ENCODE measurements around the gene MRPL9.
"Not testable (repeated sequence)": the region's sequence is repeated elsewhere in the genome, so short reads cannot be mapped to it uniquely, and the experiment has no call there.

The MRPL9 gene

GRCh38 chr1:151782741-151783140 is 19.4 kb upstream of the MRPL9 start:
- no peak for DNase-seq

GRCh38 chr1:151782026-151782425 is 18.7 kb upstream of the MRPL9 start:
- not testable (repeated sequence) for DNase-seq

- DNase-seq, result not testable (repeated sequence)
Measured at GRCh38 chr1:151780736-151781135, 17.4 kb upstream of the MRPL9 start.

- no peak for DNase-seq
Measured at GRCh38 chr1:151779852-151780251, 16.6 kb upstream of the MRPL9 start.

GRCh38 chr1:151777317-151777716 is 14.0 kb upstream of the MRPL9 start:
- DNase-seq, result no peak

- DNase-seq, result no peak
Measured at GRCh38 chr1:151776665-151777062, 13.4 kb upstream of the MRPL9 start.

- no peak for DNase-seq
Measured at GRCh38 chr1:151775894-151776664, 12.8 kb upstream of the MRPL9 start.

- DNase-seq, result no peak
Measured at GRCh38 chr1:151774256-151774922, 11.1 kb upstream of the MRPL9 start.

- no peak for DNase-seq
Measured at GRCh38 chr1:151773702-151774101, 10.4 kb upstream of the MRPL9 start.

GRCh38 chr1:151769270-151769669 is 6.0 kb upstream of the MRPL9 start:
- not testable (repeated sequence) for DNase-seq

- not testable (repeated sequence) for DNase-seq
Measured at GRCh38 chr1:151768351-151769066, 5.2 kb upstream of the MRPL9 start.

- DNase-seq, result no peak
Measured at GRCh38 chr1:151763990-151764389, 694 bp upstream of the MRPL9 start.

- DNase-seq, result no peak
Measured at GRCh38 chr1:151760597-151761385, 2.5 kb downstream of the MRPL9 start.

- DNase-seq, result no peak
Measured at GRCh38 chr1:151759241-151759640, 4.1 kb downstream of the MRPL9 start.

GRCh38 chr1:151756291-151756690 is 7.0 kb downstream of the MRPL9 start:
- no peak for DNase-seq

- no peak for DNase-seq
Measured at GRCh38 chr1:151741516-151741915, 21.8 kb downstream of the MRPL9 start.

GRCh38 chr1:151739590-151740355 is 23.5 kb downstream of the MRPL9 start:
- DNase-seq, result no peak

- no peak for DNase-seq
Measured at GRCh38 chr1:151737479-151737878, 25.8 kb downstream of the MRPL9 start.

GRCh38 chr1:151737026-151737425 is 26.3 kb downstream of the MRPL9 start:
- no peak for DNase-seq

- not testable (repeated sequence) for DNase-seq
Measured at GRCh38 chr1:151733995-151734394, 29.3 kb downstream of the MRPL9 start.

GRCh38 chr1:151733126-151733525 is 30.2 kb downstream of the MRPL9 start:
- no peak for DNase-seq

- no peak for DNase-seq
Measured at GRCh38 chr1:151729966-151730291, 33.4 kb downstream of the MRPL9 start.
